GM19193 (cell line): ENCODE data around the gene GFRA1.

Source experiments
- POLR2A ChIP-seq: IDR thresholded peaks from 4 replicates; pipeline ENCODE4 v1.6.1; 2011; ENCODE audit not compliant: insufficient read depth, insufficient read length; ENCODE audit errors: extremely low read depth

GFRA1 gene

GRCh38 chr10:116122664-116123063 lies 150.3 kb downstream of the GFRA1 start:
- no peak for TF ChIP-seq POLR2A

- TF ChIP-seq POLR2A = no peak
Measured at GRCh38 chr10:116121640-116122525, 151.1 kb downstream of the GFRA1 start.

GRCh38 chr10:116120688-116121455 lies 152.1 kb downstream of the GFRA1 start:
- TF ChIP-seq POLR2A = no peak

- TF ChIP-seq POLR2A = no peak
Measured at GRCh38 chr10:116118847-116119246, 154.2 kb downstream of the GFRA1 start.

GRCh38 chr10:116115797-116116196 lies 157.2 kb downstream of the GFRA1 start:
- no peak for TF ChIP-seq POLR2A

GRCh38 chr10:116115036-116115641 lies 157.9 kb downstream of the GFRA1 start:
- TF ChIP-seq POLR2A = no peak

- no peak for TF ChIP-seq POLR2A
Measured at GRCh38 chr10:116113721-116114501, 159.1 kb downstream of the GFRA1 start.

GRCh38 chr10:116112232-116113231 lies 160.5 kb downstream of the GFRA1 start:
- no peak for TF ChIP-seq POLR2A

GRCh38 chr10:116111483-116112095 lies 161.4 kb downstream of the GFRA1 start:
- TF ChIP-seq POLR2A = no peak

- TF ChIP-seq POLR2A = no peak
Measured at GRCh38 chr10:116110736-116111135, 162.3 kb downstream of the GFRA1 start.

- no peak for TF ChIP-seq POLR2A
Measured at GRCh38 chr10:116109881-116110280, 163.1 kb downstream of the GFRA1 start.

GRCh38 chr10:116109481-116109880 lies 163.5 kb downstream of the GFRA1 start:
- TF ChIP-seq POLR2A = no peak

- TF ChIP-seq POLR2A = no peak
Measured at GRCh38 chr10:116108095-116108494, 164.9 kb downstream of the GFRA1 start.
